Hepatocyte (in vitro differentiated cells): ENCODE measurements around the gene TOMM70.

Source experiments
- CTCF ChIP-seq: fragments of 200-600 bp; sonication (generic); IDR thresholded peaks from 2 replicates; pipeline ENCODE4 v1.5.1; 2016; ENCODE audit warnings: antibody characterized with exemption, mild to moderate bottlenecking; ENCODE audit not compliant: poor library complexity
- EZH2 ChIP-seq: fragments of 200-600 bp; sonication (generic); IDR thresholded peaks from 2 replicates; pipeline ENCODE4 v1.6.1; 2016; ENCODE audit warnings: antibody characterized with exemption, mild to moderate bottlenecking, borderline replicate concordance
- EZH2phosphoT487 ChIP-seq: fragments of 200-600 bp; sonication (generic); IDR thresholded peaks from one replicate; pipeline ENCODE4 v1.6.1; 2018; ENCODE audit warnings: antibody characterized with exemption, mild to moderate bottlenecking, low read depth, moderate library complexity; ENCODE audit not compliant: unreplicated experiment, severe bottlenecking

- no peak for TF ChIP-seq CTCF
- TF ChIP-seq EZH2phosphoT487: no peak
- TF ChIP-seq EZH2: no peak
Measured at GRCh38 chr3:100366424-100366823, 34.5 kb downstream of the TOMM70 start.
